Measurements from ENCODE around the gene ERP29.

- no peak for TF ChIP-seq CTCF (IDR thresholded peaks at IDR 0.05)
- no peak for TF ChIP-seq POLR2A (IDR thresholded peaks at IDR 0.05)
Observed at GRCh38 chr12:111971800-111972199, 41.4 kb upstream of the ERP29 start.
